Endodermal cell (in vitro differentiated cells): Measurements from ENCODE around the gene RBM15B. TPM values are rescaled to one million over a fixed set of nuclear protein-coding genes. Genes with fewer than 3 reads are reported as not detected.

Experiments used
- DNase-seq: peaks from one replicate; pipeline ENCODE4 v3.0.0-alpha.2; 2017
- H3K27ac ChIP-seq: 2 replicates; pipeline ENCODE4 v1.5.1; 2013; ENCODE audit warnings: mild to moderate bottlenecking, low read depth, low read length, moderate library complexity
- H3K27me3 ChIP-seq: 2 replicates; pipeline ENCODE4 v1.6.1; 2013; ENCODE audit warnings: mild to moderate bottlenecking, low read length, moderate library complexity; ENCODE audit not compliant: insufficient read depth, control insufficient read depth, poor library complexity, severe bottlenecking
- H3K36me3 ChIP-seq: 2 replicates; pipeline ENCODE4 v1.7.0; 2013; ENCODE audit warnings: mild to moderate bottlenecking, low read length, moderate library complexity; ENCODE audit not compliant: control insufficient read depth, insufficient read depth
- H3K4me1 ChIP-seq: one replicate; pipeline ENCODE4 v1.7.0; 2013; ENCODE audit warnings: low read length; ENCODE audit not compliant: control insufficient read depth, insufficient read depth
- H3K4me3 ChIP-seq: 2 replicates; pipeline ENCODE4 v1.5.1; 2013; ENCODE audit warnings: mild to moderate bottlenecking, low read length, moderate library complexity
- H3K9ac ChIP-seq: 2 replicates; pipeline ENCODE4 v1.6.1; 2013; ENCODE audit warnings: mild to moderate bottlenecking, low read length, moderate library complexity; ENCODE audit not compliant: poor library complexity, severe bottlenecking; ENCODE audit errors: extremely low read depth
- H3K9me3 ChIP-seq: 2 replicates; pipeline ENCODE4 v1.6.1; 2013; ENCODE audit warnings: mild to moderate bottlenecking, low read length, moderate library complexity; ENCODE audit not compliant: control insufficient read depth
- H3K27ac Mint-ChIP-seq: 2 replicates; pipeline ENCODE4 v1.8.0; 2020; ENCODE audit warnings: mixed read lengths
- H3K27me3 Mint-ChIP-seq: 2 replicates; pipeline ENCODE4 v1.8.0; 2021; ENCODE audit warnings: mild to moderate bottlenecking, mixed read lengths; ENCODE audit not compliant: insufficient read depth
- H3K36me3 Mint-ChIP-seq: 2 replicates; pipeline ENCODE4 v1.8.0; 2020; ENCODE audit warnings: low read depth, mixed read lengths
- H3K4me1 Mint-ChIP-seq: 2 replicates; pipeline ENCODE4 v1.8.0; 2020; ENCODE audit warnings: mixed read lengths
- H3K4me3 Mint-ChIP-seq: 2 replicates; pipeline ENCODE4 v1.8.0; 2020; ENCODE audit warnings: mild to moderate bottlenecking, moderate library complexity, mixed read lengths
- H3K9me3 Mint-ChIP-seq: 2 replicates; pipeline ENCODE4 v1.8.0; 2020; ENCODE audit warnings: mild to moderate bottlenecking, mixed read lengths
- CTCF ChIP-seq: fragments of 200-600 bp; sonication (generic); conservative IDR thresholded peaks from 2 replicates; pipeline ENCODE4 v1.5.0; 2021; ENCODE audit warnings: antibody characterized with exemption, mild to moderate bottlenecking
- WGBS, 2 experiments: methylation state at CpG; one replicate each; pipeline versions ENCODE4 v1.1.5 to v1.1.7; 2013; ENCODE audit warnings: missing lambda C conversion rate in 2 of 2, mixed read lengths in 1 of 2; ENCODE audit not compliant: insufficient coverage in 1 of 2, insufficient read length in 1 of 2; 5-methylcytosine and 5-hydroxymethylcytosine counted together
- total RNA-seq, 2 donors: library from RNA; stranded (reverse); fragmentation: NEBNext Ultra II Directional in 1 of 2; extraction: Animal tissue kit (Norgen Biotek cat#: 25700) in 1 of 2; gene quantifications; 2 replicates in 1 of 2; 3 replicates in 1 of 2; pipeline ENCODE4 v1.2.1, GENCODE V29; 2021

Gene RBM15B
- total RNA-seq, 2 donors from 2014 or later = 49.5 to 58.2 TPM

- 94 to 100% methylated on average over 1 to 2 of the region's 2 CpGs for WGBS, 2 experiments
- Histone ChIP-seq H3K4me3 (no peak overlapping the region), H3K9ac (no peak overlapping the region), H3K27ac (no peak overlapping the region), H3K27me3 (no peaks in the 10 kb centered on the region), H3K36me3 (peaks cover 4% of the 10 kb centered on the region), H3K4me1 (peaks cover 13% of the 10 kb centered on the region), H3K9me3 (no peaks in the 10 kb centered on the region)
- no peak for DNase-seq
- Mint-ChIP-seq H3K9me3 (no peaks in the 10 kb centered on the region), H3K27me3 (peaks cover 15% of the 10 kb centered on the region), H3K4me3 (no peak overlapping the region), H3K4me1 (peaks cover 23% of the 10 kb centered on the region), H3K27ac (no peak overlapping the region), H3K36me3 (peaks cover 8% of the 10 kb centered on the region)
- no peak for TF ChIP-seq CTCF
Observed at GRCh38 chr3:51354172-51354571, 36.9 kb upstream of the RBM15B start.

- Histone ChIP-seq H3K27ac (no peak overlapping the region), H3K9ac (no peak overlapping the region), H3K4me3 (no peak overlapping the region), H3K9me3 (no peaks in the 10 kb centered on the region), H3K36me3 (peaks cover 4% of the 10 kb centered on the region), H3K27me3 (no peaks in the 10 kb centered on the region), H3K4me1 (peaks cover 13% of the 10 kb centered on the region)
- TF ChIP-seq CTCF = no peak
- Mint-ChIP-seq H3K36me3 (peaks cover 6% of the 10 kb centered on the region), H3K4me1 (peaks cover 26% of the 10 kb centered on the region), H3K27ac (no peak overlapping the region), H3K9me3 (no peaks in the 10 kb centered on the region), H3K27me3 (peaks cover 15% of the 10 kb centered on the region), H3K4me3 (no peak overlapping the region)
- 91 to 93% methylated on average over 6 to 7 of the region's 9 CpGs for WGBS, 2 experiments
- peak; percentile 62 for DNase-seq
Observed at GRCh38 chr3:51354731-51355615, 36.1 kb upstream of the RBM15B start.

GRCh38 chr3:51355891-51356578 is 35.0 kb upstream of the RBM15B start:
- Histone ChIP-seq H3K27me3 (no peaks in the 10 kb centered on the region), H3K4me3 (no peak overlapping the region), H3K9me3 (no peaks in the 10 kb centered on the region), H3K4me1 (peaks cover 13% of the 10 kb centered on the region), H3K9ac (no peak overlapping the region), H3K27ac (no peak overlapping the region), H3K36me3 (peaks cover 10% of the 10 kb centered on the region)
- Mint-ChIP-seq H3K27ac (no peak overlapping the region), H3K27me3 (peaks cover 15% of the 10 kb centered on the region), H3K4me3 (no peak overlapping the region), H3K4me1 (peaks cover 26% of the 10 kb centered on the region), H3K9me3 (no peaks in the 10 kb centered on the region), H3K36me3 (peaks cover 6% of the 10 kb centered on the region)
- 71 to 81% methylated on average over 4 to 8 of the region's 8 CpGs for WGBS, 2 experiments
- no peak for DNase-seq
- no peak for TF ChIP-seq CTCF
